ENCODE data around the gene MYB.

Gene MYB

DNA sequence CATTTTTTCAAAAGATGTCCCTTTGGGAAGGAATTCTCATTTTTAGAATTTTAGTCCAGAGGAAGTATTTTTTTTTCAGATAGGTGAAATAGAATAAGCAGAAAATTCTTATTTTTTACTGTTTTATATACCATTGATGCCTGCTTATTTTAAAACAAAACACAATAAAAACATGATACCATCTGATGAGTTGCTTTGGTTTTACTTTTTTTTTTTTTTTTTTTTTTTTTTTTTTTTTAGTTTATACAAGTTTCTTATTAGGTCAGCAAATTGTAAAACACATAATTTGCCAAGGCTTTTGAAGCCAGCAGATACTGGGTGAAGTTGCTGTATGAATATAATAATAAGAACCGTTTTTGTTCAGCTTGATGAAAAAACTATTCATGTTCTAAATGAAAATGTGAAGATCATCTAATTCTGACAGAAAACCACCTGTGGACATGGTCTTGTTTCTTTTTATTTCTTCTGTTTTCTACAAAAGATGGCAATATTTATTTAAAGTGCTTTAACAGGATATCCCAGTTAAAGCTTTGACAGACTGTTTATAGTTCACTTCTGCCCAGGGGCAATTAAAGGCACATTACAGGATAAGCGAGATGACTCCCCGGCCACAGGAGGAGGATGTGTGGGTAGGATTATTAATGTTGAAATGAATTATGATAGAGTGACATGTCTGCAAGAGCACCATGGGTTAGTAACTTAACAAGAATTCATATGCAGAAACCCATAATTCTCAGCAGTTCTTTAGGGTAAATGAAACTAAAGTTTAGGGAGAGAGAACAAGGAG lies 31.1 kb downstream of the MYB start:
- H4K20me1 ChIP-seq (ENCODE audit: insufficient read depth, low read length) = no peaks in the 10 kb centered on the region
- no peak overlapping the region for H3K27ac ChIP-seq (ENCODE audit: low read length)
- H3K4me1 ChIP-seq (ENCODE audit: low read length) = no peaks in the 10 kb centered on the region
- no peak for DNase-seq
- no peaks in the 10 kb centered on the region for H3K9me3 ChIP-seq (replicated peaks; ENCODE audit: insufficient read depth, low read length)
- H3K4me2 ChIP-seq (ENCODE audit: low read depth, low read length) = no peak overlapping the region
- no peak overlapping the region for H3K4me3 ChIP-seq (ENCODE audit: low read length)
- H3F3A ChIP-seq (ENCODE audit: insufficient read depth, low read length) = no peaks in the 10 kb centered on the region
- no peaks in the 10 kb centered on the region for H3K79me2 ChIP-seq (ENCODE audit: low read length)
- no peak overlapping the region for H2AFZ ChIP-seq (ENCODE audit: low read length)
- TF ChIP-seq EZH2phosphoT487 (IDR thresholded peaks at IDR 0.05; ENCODE audit: low read length) (no peak), EZH2 (optimal IDR thresholded peaks at IDR 0.05; ENCODE audit: low read depth, low read length) (no peak), CTCF (IDR thresholded peaks at IDR 0.05; ENCODE audit: low read length) (no peak)
- no peaks in the 10 kb centered on the region for H3K9me2 ChIP-seq (replicated peaks; ENCODE audit: insufficient read depth, low read length)
- H3K9ac ChIP-seq (ENCODE audit: low read length) = no peak overlapping the region
- H3K27me3 ChIP-seq (replicated peaks; ENCODE audit: insufficient read depth, low read length) = no peaks in the 10 kb centered on the region
- no peaks in the 10 kb centered on the region for H3K36me3 ChIP-seq (replicated peaks; ENCODE audit: insufficient read depth, low read length)

- Histone ChIP-seq H3K4me3 (ENCODE audit: low read length) (no peak overlapping the region), H3K9ac (ENCODE audit: low read length) (no peak overlapping the region), H3K27me3 (replicated peaks; ENCODE audit: insufficient read depth, low read length) (no peaks in the 10 kb centered on the region), H3K4me1 (ENCODE audit: low read length) (no peaks in the 10 kb centered on the region), H3K9me3 (replicated peaks; ENCODE audit: insufficient read depth, low read length) (no peaks in the 10 kb centered on the region), H3K79me2 (ENCODE audit: low read length) (no peaks in the 10 kb centered on the region), H3K9me2 (replicated peaks; ENCODE audit: insufficient read depth, low read length) (no peaks in the 10 kb centered on the region), H3F3A (ENCODE audit: insufficient read depth, low read length) (no peaks in the 10 kb centered on the region), H4K20me1 (ENCODE audit: insufficient read depth, low read length) (no peaks in the 10 kb centered on the region), H3K4me2 (ENCODE audit: low read depth, low read length) (no peak overlapping the region), H3K27ac (ENCODE audit: low read length) (no peak overlapping the region), H2AFZ (ENCODE audit: low read length) (no peak overlapping the region), H3K36me3 (replicated peaks; ENCODE audit: insufficient read depth, low read length) (no peaks in the 10 kb centered on the region)
- DNase-seq = no peak
- TF ChIP-seq CTCF (IDR thresholded peaks at IDR 0.05; ENCODE audit: low read length) (no peak), EZH2phosphoT487 (IDR thresholded peaks at IDR 0.05; ENCODE audit: low read length) (no peak), EZH2 (optimal IDR thresholded peaks at IDR 0.05; ENCODE audit: low read depth, low read length) (no peak)
Observed at GRCh38 chr6:135212935-135213334, 31.8 kb downstream of the MYB start.

DNA sequence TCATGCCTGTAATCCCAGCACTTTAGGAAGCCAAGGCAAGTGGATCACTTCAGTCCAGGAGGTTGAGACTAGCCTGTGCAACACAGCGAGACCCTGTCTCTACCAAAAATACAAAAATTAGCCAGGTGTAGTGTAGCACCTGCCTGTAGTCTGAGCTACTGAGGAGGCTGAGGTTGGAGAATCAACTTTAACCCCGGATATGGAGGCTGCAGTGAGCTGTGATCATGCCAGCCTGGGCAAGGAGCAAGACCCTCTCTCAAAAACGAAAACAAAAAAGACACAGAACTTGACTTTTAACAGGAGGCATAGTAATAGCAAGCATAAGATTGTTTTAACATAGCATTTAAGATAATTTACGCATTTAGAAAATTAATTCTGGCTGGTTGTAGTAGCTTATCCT lies 32.5 kb downstream of the MYB start:
- no peaks in the 10 kb centered on the region for H3F3A ChIP-seq (ENCODE audit: insufficient read depth, low read length)
- no peaks in the 10 kb centered on the region for H3K79me2 ChIP-seq (ENCODE audit: low read length)
- no peaks in the 10 kb centered on the region for H4K20me1 ChIP-seq (ENCODE audit: insufficient read depth, low read length)
- H3K9me2 ChIP-seq (replicated peaks; ENCODE audit: insufficient read depth, low read length) = no peaks in the 10 kb centered on the region
- TF ChIP-seq EZH2phosphoT487 (IDR thresholded peaks at IDR 0.05; ENCODE audit: low read length) (no peak), CTCF (IDR thresholded peaks at IDR 0.05; ENCODE audit: low read length) (no peak), EZH2 (optimal IDR thresholded peaks at IDR 0.05; ENCODE audit: low read depth, low read length) (no peak)
- no peaks in the 10 kb centered on the region for H3K27me3 ChIP-seq (replicated peaks; ENCODE audit: insufficient read depth, low read length)
- no peak overlapping the region for H3K4me3 ChIP-seq (ENCODE audit: low read length)
- H2AFZ ChIP-seq (ENCODE audit: low read length) = no peak overlapping the region
- H3K36me3 ChIP-seq (replicated peaks; ENCODE audit: insufficient read depth, low read length) = no peaks in the 10 kb centered on the region
- H3K9ac ChIP-seq (ENCODE audit: low read length) = no peak overlapping the region
- no peak for DNase-seq
- H3K9me3 ChIP-seq (replicated peaks; ENCODE audit: insufficient read depth, low read length) = no peaks in the 10 kb centered on the region
- no peaks in the 10 kb centered on the region for H3K4me1 ChIP-seq (ENCODE audit: low read length)
- no peak overlapping the region for H3K27ac ChIP-seq (ENCODE audit: low read length)
- no peak overlapping the region for H3K4me2 ChIP-seq (ENCODE audit: low read depth, low read length)
